H1 (cell line): Measurements from ENCODE around the gene WNT8B. TPM values are rescaled to one million over a fixed set of nuclear protein-coding genes. Genes with fewer than 3 reads are reported as not detected.

Source experiments
- CHD2 ChIP-seq: IDR thresholded peaks from 2 replicates; pipeline ENCODE4 v1.6.1; 2012; ENCODE audit warnings: low read length, improper control_type of control experiment
- CREB1 ChIP-seq: IDR thresholded peaks from 2 replicates; pipeline ENCODE4 v1.6.1; 2012; ENCODE audit warnings: inconsistent platforms
- RFX5 ChIP-seq: IDR thresholded peaks from 2 replicates; pipeline ENCODE4 v1.6.1; 2011; ENCODE audit warnings: low read depth, low read length, improper control_type of control experiment, borderline replicate concordance
- RNF2 ChIP-seq: fragments of 200-900, 300-1000 bp; sonication (generic); IDR thresholded peaks from 2 replicates; pipeline ENCODE4 v1.7.1; 2016; ENCODE audit warnings: borderline replicate concordance, low read depth, mild to moderate bottlenecking, antibody characterized with exemption, low read length; ENCODE audit not compliant: poor library complexity, severe bottlenecking; ENCODE audit errors: missing control alignments
- SRF ChIP-seq: IDR thresholded peaks from 2 replicates; pipeline ENCODE4 v1.6.1; 2011; ENCODE audit warnings: mild to moderate bottlenecking, low read depth, low read length, moderate library complexity
- SUZ12 ChIP-seq: fragments of 200-600 bp; sonication (generic); IDR thresholded peaks from 2 replicates; pipeline ENCODE4 v1.6.1; 2012; ENCODE audit warnings: mild to moderate bottlenecking, inconsistent platforms, low read length, moderate library complexity, mixed read lengths
- YY1 ChIP-seq: IDR thresholded peaks from 2 replicates; pipeline ENCODE4 v1.6.1; 2011; ENCODE audit warnings: low read depth, mild to moderate bottlenecking, low read length
- polyA plus RNA-seq, 7 experiments: library from polyadenylated mRNA; depleted of rRNA in 3 of 7; stranded (reverse) in 5 of 7; unstranded in 2 of 7; fragments of >200 nt in 5 of 7; fragments of 200-250 nt in 2 of 7; gene quantifications; 1 replicate in 5 of 7; 2 replicates in 1 of 7; 4 replicates in 1 of 7; pipeline versions ENCODE4 v1.2.1 to v1.2.3, GENCODE V29; 2011 to 2013; ENCODE audit warnings: missing spikeins in 2 of 7, mixed read lengths in 2 of 7
- total RNA-seq: library from RNA; stranded (reverse); fragmentation: NEBNext Ultra II Directional; extraction: Animal tissue kit (Norgen Biotek cat#: 25700); gene quantifications from 2 replicates; pipeline ENCODE4 v1.2.1, GENCODE V29; 2021

Gene WNT8B
- total and polyA plus RNA-seq, 2 of the 8 experiments (the other 6 are each of a cell fraction or from before 2014, with no cell fraction given) = 0.20 to 0.67 TPM

DNA sequence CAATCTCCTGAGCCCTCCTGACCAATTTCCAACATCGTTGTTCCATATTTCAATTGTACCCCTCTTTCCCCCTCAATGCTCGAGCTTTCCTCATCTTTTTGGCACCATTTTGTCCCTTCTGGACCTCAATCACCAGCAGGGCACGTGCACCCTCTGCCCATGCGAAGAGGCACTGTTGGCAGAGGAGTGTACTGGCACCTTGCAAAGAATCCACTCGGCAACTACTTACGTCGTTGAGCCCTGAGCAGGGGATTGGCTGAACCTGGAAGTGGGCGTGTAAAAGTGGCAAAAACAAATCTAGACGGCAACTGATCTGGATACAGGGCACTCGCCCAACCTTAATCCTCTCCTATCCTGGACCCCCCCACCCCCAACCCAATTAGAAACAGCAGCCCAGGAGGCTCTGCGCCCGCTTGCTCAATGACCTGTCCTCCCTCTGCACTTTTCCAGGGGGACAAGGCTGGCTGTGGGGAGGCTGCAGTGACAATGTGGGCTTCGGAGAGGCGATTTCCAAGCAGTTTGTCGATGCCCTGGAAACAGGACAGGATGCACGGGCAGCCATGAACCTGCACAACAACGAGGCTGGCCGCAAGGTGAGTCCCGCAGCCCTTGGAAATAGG, 18.8 kb downstream of the WNT8B start (continued):
- TF ChIP-seq RNF2 (peak; percentile 40), CHD2 (peak; percentile 73; the same call in 1 of the 2 replicates), RFX5 (peak; percentile 99), SUZ12 (no peak), SRF (no peak), CREB1 (peak; percentile 97), YY1 (peak; percentile 71; the same call in 1 of the 2 replicates)
